ENCODE data around the gene CNGA3.

GRCh38 chr2:98377544-98377943 is 31.3 kb downstream of the CNGA3 start:
- TF ChIP-seq CTCF (IDR thresholded peaks at IDR 0.05; ENCODE audit: extremely low read depth in 1 of 2, insufficient read depth in 1 of 2, low read depth in 1 of 2, low read length in 2 of 2), result no peak
- no peak for TF ChIP-seq EZH2 (IDR thresholded peaks at IDR 0.05; ENCODE audit: borderline replicate concordance, low read depth, low read length, severe bottlenecking)
- no peak for TF ChIP-seq POLR2A (IDR thresholded peaks at IDR 0.05; ENCODE audit: low read depth, low read length)
